T follicular helper cell (primary cell): ENCODE measurements around the gene CEND1.

Experiments
- DNase-seq: peaks from one replicate; pipeline ENCODE4 v3.0.0-alpha.2; 2020; ENCODE audit warnings: low read depth

CEND1 gene

GRCh38 chr11:777288-778255 lies 12.3 kb downstream of the CEND1 start, which contains the start of gene GATD1:
TSS of gene GATD1 (minus strand) at chr11:777487. CDS start at chr11:777462, 25 bp downstream.
- peak; percentile 90 for DNase-seq

- no peak for DNase-seq
Observed at GRCh38 chr11:776561-777287, 13.2 kb downstream of the CEND1 start.

- DNase-seq: no peak
Observed at GRCh38 chr11:776263-776560, 13.7 kb downstream of the CEND1 start.

GRCh38 chr11:774873-775592 lies 14.9 kb downstream of the CEND1 start:
- DNase-seq: no peak

GRCh38 chr11:773830-774229 lies 16.1 kb downstream of the CEND1 start:
- no peak for DNase-seq

- DNase-seq: no peak
Observed at GRCh38 chr11:773425-773824, 16.5 kb downstream of the CEND1 start.

- DNase-seq: no peak
Observed at GRCh38 chr11:772429-773390, 17.2 kb downstream of the CEND1 start.

- DNase-seq: no peak
Observed at GRCh38 chr11:771617-772204, 18.2 kb downstream of the CEND1 start.

GRCh38 chr11:770642-771616 lies 19.0 kb downstream of the CEND1 start:
- DNase-seq: no peak

GRCh38 chr11:769887-770641 lies 19.8 kb downstream of the CEND1 start:
- DNase-seq: no peak

GRCh38 chr11:767238-767637 lies 22.7 kb downstream of the CEND1 start:
- no peak for DNase-seq

GRCh38 chr11:766936-767210 lies 23.0 kb downstream of the CEND1 start:
- DNase-seq: no peak

- no peak for DNase-seq
Observed at GRCh38 chr11:766106-766935, 23.6 kb downstream of the CEND1 start.

GRCh38 chr11:765802-766091 lies 24.1 kb downstream of the CEND1 start:
- DNase-seq: no peak

GRCh38 chr11:765025-765801 lies 24.7 kb downstream of the CEND1 start:
- peak; percentile 56 for DNase-seq

GRCh38 chr11:764322-765024 lies 25.4 kb downstream of the CEND1 start:
- DNase-seq: no peak
